MM.1S (cell line): ENCODE results near the gene HMGCS2.

Experiments used
- DNase-seq: peaks from one replicate; pipeline ENCODE4 v3.0.0-alpha.2; 2015
- H2AFZ ChIP-seq: fragments of 300-600 bp; sonication (generic); 2 replicates; pipeline ENCODE4 v1.6.0; 2016; ENCODE audit warnings: antibody characterized with exemption, low read length
- H3F3A ChIP-seq: fragments of 300-600 bp; sonication (generic); 2 replicates; pipeline ENCODE4 v1.6.1; 2016; ENCODE audit warnings: mild to moderate bottlenecking, antibody characterized with exemption, low read length, moderate library complexity, mixed read lengths; ENCODE audit not compliant: insufficient read depth
- H3K27ac ChIP-seq: fragments of 300-600 bp; sonication (generic); 2 replicates; pipeline ENCODE4 v1.5.1; 2016; ENCODE audit warnings: mild to moderate bottlenecking, low read length
- H3K27me3 ChIP-seq: fragments of 300-600 bp; sonication (generic); replicated peaks from 2 replicates; pipeline ENCODE4 v1.6.0; 2016; ENCODE audit warnings: low read length; ENCODE audit not compliant: insufficient read depth
- H3K36me3 ChIP-seq: fragments of 300-600 bp; sonication (generic); replicated peaks from 2 replicates; pipeline ENCODE4 v1.6.1; 2016; ENCODE audit warnings: mild to moderate bottlenecking, low read length, mixed read lengths; ENCODE audit not compliant: insufficient read depth
- H3K4me1 ChIP-seq: fragments of 300-600 bp; sonication (generic); 2 replicates; pipeline ENCODE4 v1.6.1; 2016; ENCODE audit warnings: low read length, mixed read lengths
- H3K4me2 ChIP-seq: fragments of 300-600 bp; sonication (generic); 2 replicates; pipeline ENCODE4 v1.6.0; 2016; ENCODE audit warnings: low read depth, low read length
- H3K4me3 ChIP-seq: fragments of 300-600 bp; sonication (generic); 2 replicates; pipeline ENCODE4 v1.5.1; 2016; ENCODE audit warnings: low read length, mixed read lengths
- H3K79me2 ChIP-seq: fragments of 300-600 bp; sonication (generic); 2 replicates; pipeline ENCODE4 v1.6.1; 2016; ENCODE audit warnings: mixed run types, low read length, mixed read lengths
- H3K9ac ChIP-seq: fragments of 300-600 bp; sonication (generic); 2 replicates; pipeline ENCODE4 v1.6.1; 2016; ENCODE audit warnings: low read length, mixed read lengths
- H3K9me2 ChIP-seq: fragments of 300-600 bp; sonication (generic); replicated peaks from 2 replicates; pipeline ENCODE4 v1.6.1; 2016; ENCODE audit warnings: mild to moderate bottlenecking, low read length, mixed read lengths; ENCODE audit not compliant: insufficient read depth
- H3K9me3 ChIP-seq: fragments of 300-600 bp; sonication (generic); replicated peaks from 2 replicates; pipeline ENCODE4 v1.6.1; 2016; ENCODE audit warnings: mild to moderate bottlenecking, low read length, mixed read lengths; ENCODE audit not compliant: insufficient read depth
- H4K20me1 ChIP-seq: fragments of 300-600 bp; sonication (generic); 2 replicates; pipeline ENCODE4 v1.6.1; 2016; ENCODE audit warnings: mild to moderate bottlenecking, low read length, moderate library complexity, mixed read lengths; ENCODE audit not compliant: insufficient read depth
- CTCF ChIP-seq: fragments of 300-600 bp; sonication (generic); IDR thresholded peaks from 2 replicates; pipeline ENCODE4 v1.5.1; 2016; ENCODE audit warnings: antibody characterized with exemption, low read length, mixed read lengths
- EZH2 ChIP-seq: fragments of 300-600 bp; sonication (generic); optimal IDR thresholded peaks from 2 replicates; pipeline ENCODE3; 2017; ENCODE audit warnings: low read depth, mild to moderate bottlenecking, antibody characterized with exemption, low read length, mixed read lengths
- EZH2phosphoT487 ChIP-seq: fragments of 300-600 bp; sonication (generic); IDR thresholded peaks from 2 replicates; pipeline ENCODE4 v1.6.1; 2018; ENCODE audit warnings: antibody characterized with exemption, low read length

HMGCS2 gene

DNA sequence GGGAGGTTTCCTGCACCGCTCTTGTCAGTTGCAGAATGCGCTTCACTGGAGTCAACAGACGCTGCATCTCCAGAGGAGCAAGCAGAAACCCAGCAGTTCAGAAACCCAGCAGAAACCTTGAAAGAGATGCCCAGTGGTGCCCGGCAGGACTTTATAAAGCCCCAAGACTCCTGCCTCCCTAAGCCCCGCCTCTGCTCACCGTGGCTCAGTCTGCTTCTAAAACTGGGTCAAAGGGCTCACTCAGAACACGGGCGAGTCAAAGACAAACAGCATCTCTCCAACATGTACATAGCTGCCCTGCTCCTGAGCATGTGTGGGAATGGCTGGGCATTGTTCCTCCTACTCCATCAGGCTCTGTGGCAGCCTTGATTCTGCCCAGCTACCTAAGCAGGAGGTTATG lies at the start of gene HMGCS2:
Gene HMGCS2, minus strand, starts transcription at position 128 of the 400 bp plus-strand sequence. Its CDS starts 61 bp downstream, at position 67.
- Histone ChIP-seq H3K79me2 (no peaks in the 10 kb centered on the region), H3K9me3 (no peaks in the 10 kb centered on the region), H3F3A (no peaks in the 10 kb centered on the region), H3K4me2 (no peak within 1 kb of the TSS), H3K27me3 (no peaks in the 10 kb centered on the region), H3K9ac (no peak within 1 kb of the TSS), H2AFZ (no peak within 1 kb of the TSS), H3K36me3 (no peaks in the 10 kb centered on the region), H3K9me2 (no peaks in the 10 kb centered on the region), H3K27ac (no peak within 1 kb of the TSS), H3K4me1 (no peaks in the 10 kb centered on the region), H3K4me3 (no peak within 1 kb of the TSS), H4K20me1 (no peaks in the 10 kb centered on the region)
- TF ChIP-seq EZH2phosphoT487, result no peak
- no peak for TF ChIP-seq CTCF
- TF ChIP-seq EZH2, result no peak
- DNase-seq, result no peak

DNA sequence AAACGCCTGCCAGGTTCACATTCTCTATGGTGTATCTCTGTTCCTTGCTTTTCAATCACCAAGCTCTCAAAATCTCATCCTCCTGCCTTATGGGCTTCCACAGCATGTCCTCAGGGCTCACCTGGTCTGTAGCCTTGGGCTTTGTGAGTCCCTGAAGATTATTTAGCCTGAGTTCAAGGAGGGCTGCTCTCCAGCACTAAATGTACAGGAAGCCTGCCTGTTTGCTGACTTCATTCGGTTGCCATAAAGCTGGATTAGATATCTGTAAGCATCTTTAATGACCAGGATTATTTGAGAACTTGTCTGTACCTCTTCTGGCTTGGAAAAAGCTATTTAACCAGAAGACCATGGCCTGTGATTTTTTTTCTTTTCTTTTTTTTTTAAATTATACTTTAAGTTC lies 49.5 kb upstream of the HMGCS2 start:
- no peaks in the 10 kb centered on the region for H3K27me3 ChIP-seq
- no peak for DNase-seq
- H3K9ac ChIP-seq, result no peak overlapping the region
- no peak overlapping the region for H3K27ac ChIP-seq
- no peaks in the 10 kb centered on the region for H3K9me3 ChIP-seq
- no peak overlapping the region for H3K4me3 ChIP-seq
- H3K4me1 ChIP-seq, result no peaks in the 10 kb centered on the region
- H3K79me2 ChIP-seq, result no peaks in the 10 kb centered on the region
- no peaks in the 10 kb centered on the region for H4K20me1 ChIP-seq
- H3K36me3 ChIP-seq, result no peaks in the 10 kb centered on the region
- H3K4me2 ChIP-seq, result no peak overlapping the region
- no peak overlapping the region for H2AFZ ChIP-seq
- no peaks in the 10 kb centered on the region for H3K9me2 ChIP-seq
- TF ChIP-seq EZH2phosphoT487 (no peak), EZH2 (no peak), CTCF (no peak)
- no peaks in the 10 kb centered on the region for H3F3A ChIP-seq

DNA sequence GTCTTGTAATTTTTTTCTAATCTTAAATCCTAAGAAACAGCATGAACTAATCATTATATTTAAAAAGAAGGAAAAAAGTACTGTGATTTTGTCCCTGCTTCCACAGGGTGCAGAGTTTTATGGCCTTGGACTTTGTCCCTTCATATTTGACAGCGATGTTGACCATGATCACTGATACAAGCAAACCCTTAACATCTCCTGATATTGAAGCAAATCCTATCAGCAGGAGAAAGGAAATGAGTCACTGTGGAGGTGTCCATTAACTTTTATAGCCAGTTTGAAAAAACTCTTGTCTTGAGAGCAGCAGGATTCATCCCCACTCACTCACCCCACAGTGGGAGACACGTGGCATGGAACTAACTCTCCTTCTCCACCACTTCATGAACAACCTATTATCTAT lies 47.7 kb upstream of the HMGCS2 start:
- Histone ChIP-seq H3F3A (no peaks in the 10 kb centered on the region), H4K20me1 (no peaks in the 10 kb centered on the region), H2AFZ (no peak overlapping the region), H3K4me1 (no peaks in the 10 kb centered on the region), H3K27ac (no peak overlapping the region), H3K36me3 (no peaks in the 10 kb centered on the region), H3K4me2 (no peak overlapping the region), H3K27me3 (no peaks in the 10 kb centered on the region), H3K9me2 (no peaks in the 10 kb centered on the region), H3K9me3 (no peaks in the 10 kb centered on the region), H3K79me2 (no peaks in the 10 kb centered on the region), H3K4me3 (no peak overlapping the region), H3K9ac (no peak overlapping the region)
- TF ChIP-seq EZH2phosphoT487, result no peak
- TF ChIP-seq EZH2, result no peak
- TF ChIP-seq CTCF, result no peak
- no peak for DNase-seq
